Keratinocyte (primary cell): ENCODE measurements around the gene MEIS2.

ENCODE experiments used
- CTCF ChIP-seq, 3 experiments: IDR thresholded peaks in 1 of 3; conservative IDR thresholded peaks in 1 of 3; optimal IDR thresholded peaks in 1 of 3; 2 replicates in 2 of 3; 3 replicates in 1 of 3; pipeline versions ENCODE3 to v1.5.1; 2011; ENCODE audit warnings: low read length in 3 of 3, mild to moderate bottlenecking in 3 of 3, moderate library complexity in 2 of 3, control low read depth in 1 of 3, inconsistent platforms in 1 of 3; ENCODE audit not compliant: insufficient read depth in 2 of 3; ENCODE audit errors: extremely low read depth in 1 of 3
- EZH2 ChIP-seq: IDR thresholded peaks from one replicate; pipeline ENCODE4 v1.6.1; 2012; ENCODE audit warnings: inconsistent platforms, mild to moderate bottlenecking, low read length, moderate library complexity

DNA sequence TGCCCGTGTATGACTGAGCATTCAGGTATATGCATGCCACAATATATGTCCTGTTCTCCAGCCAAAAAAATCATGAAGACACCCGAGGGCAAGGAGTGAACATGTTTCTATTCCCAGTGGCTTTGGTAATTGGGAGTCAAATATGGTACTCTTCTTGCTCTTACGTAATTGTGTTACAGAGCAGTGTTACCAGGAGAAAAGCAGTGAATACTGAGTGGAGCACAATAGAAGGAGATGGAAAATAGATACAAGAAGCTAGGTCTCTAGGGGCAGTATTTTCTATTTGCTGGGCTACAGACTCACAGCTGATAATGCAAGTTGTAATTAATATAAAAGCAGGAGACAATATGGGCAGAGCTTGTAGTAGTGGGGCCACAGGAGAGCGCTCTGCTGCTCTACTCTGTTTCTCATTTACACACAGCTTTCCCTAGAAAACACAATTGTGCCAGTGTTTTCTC, 13.2 kb downstream of the MEIS2 start:
- TF ChIP-seq CTCF (optimal IDR thresholded peaks at IDR 0.05 in 1 of 3, IDR thresholded peaks at IDR 0.05 in 1 of 3, conservative IDR thresholded peaks at IDR 0.05 in 1 of 3; ENCODE audit: extremely low read depth in 1 of 3, insufficient read depth in 2 of 3, low read length in 3 of 3) (no peak), EZH2 (no peak)
